ENCODE data around the gene PIK3CD. TPM values are rescaled to one million over a fixed set of nuclear protein-coding genes. Genes with fewer than 3 reads are reported as not detected.

PIK3CD gene
- total RNA-seq, 2 experiments from 2014 or later = 152 to 158 TPM

DNA sequence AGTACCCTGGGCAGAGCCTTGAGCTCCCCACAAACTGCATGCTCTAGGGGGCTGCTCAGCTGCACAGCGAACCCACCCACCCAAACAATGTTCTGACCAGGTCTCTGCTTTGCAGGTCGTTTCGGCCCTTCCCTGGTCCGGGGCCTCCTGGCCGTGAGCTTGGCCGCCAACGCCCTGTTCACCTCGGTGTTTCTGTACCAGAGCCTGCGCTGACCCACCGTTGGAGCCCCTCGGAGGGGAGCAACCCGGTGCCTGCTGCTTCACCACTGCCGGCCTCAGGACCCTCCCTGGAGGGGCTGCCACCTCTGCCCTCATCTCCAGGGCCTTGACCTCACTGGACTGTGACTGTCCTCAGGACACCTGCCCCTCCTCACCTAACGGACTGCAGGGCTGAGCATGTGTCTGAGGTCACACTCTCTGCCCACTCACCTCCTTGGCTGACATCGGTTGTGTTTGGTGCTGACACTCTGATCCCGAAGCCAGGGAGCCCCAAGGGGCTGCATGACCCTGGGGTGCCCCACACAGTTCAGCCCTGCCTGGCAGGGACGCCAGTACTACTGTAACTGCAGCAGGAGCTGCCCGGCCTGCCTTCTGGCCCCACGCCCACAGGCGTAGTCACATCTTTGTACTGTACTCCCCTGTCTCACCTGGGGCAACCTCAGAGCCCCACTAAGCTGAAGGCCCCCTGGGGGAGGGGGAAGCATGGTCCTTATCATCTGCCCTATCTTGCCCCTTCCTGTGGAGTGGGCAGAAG, 38.5 kb upstream of the PIK3CD start:
- ChIA-PET POLR2A (interaction anchor here (1.2 kb wide), 1 partner anchor 20 kb away, joined by 3 read pairs; no protein-coding TSS in a partner anchor), CTCF (interaction anchor here (0.6 to 1.2 kb wide), 2 partner anchors 13 to 14 kb away, joined by 3 to 4 read pairs; no protein-coding TSS in a partner anchor)
- Mint-ChIP-seq H3K4me3 (no peak overlapping the region), H3K27me3 (no peaks in the 10 kb centered on the region), H3K27ac (no peak overlapping the region), H3K36me3 (ENCODE audit: low read depth) (peaks cover 11% of the 10 kb centered on the region), H3K4me1 (ENCODE audit: low read depth) (no peaks in the 10 kb centered on the region), H3K9me3 (no peaks in the 10 kb centered on the region)
- no peak for ATAC-seq
- DNase-seq = no peak
- TF ChIP-seq, protein P1, sequence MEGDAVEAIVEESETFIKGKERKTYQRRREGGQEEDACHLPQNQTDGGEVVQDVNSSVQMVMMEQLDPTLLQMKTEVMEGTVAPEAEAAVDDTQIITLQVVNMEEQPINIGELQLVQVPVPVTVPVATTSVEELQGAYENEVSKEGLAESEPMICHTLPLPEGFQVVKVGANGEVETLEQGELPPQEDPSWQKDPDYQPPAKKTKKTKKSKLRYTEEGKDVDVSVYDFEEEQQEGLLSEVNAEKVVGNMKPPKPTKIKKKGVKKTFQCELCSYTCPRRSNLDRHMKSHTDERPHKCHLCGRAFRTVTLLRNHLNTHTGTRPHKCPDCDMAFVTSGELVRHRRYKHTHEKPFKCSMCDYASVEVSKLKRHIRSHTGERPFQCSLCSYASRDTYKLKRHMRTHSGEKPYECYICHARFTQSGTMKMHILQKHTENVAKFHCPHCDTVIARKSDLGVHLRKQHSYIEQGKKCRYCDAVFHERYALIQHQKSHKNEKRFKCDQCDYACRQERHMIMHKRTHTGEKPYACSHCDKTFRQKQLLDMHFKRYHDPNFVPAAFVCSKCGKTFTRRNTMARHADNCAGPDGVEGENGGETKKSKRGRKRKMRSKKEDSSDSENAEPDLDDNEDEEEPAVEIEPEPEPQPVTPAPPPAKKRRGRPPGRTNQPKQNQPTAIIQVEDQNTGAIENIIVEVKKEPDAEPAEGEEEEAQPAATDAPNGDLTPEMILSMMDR (IDR thresholded peaks at IDR 0.05) = no peak
- intact Hi-C loops (cut with micrococcal nuclease) = no loop called here

DNA sequence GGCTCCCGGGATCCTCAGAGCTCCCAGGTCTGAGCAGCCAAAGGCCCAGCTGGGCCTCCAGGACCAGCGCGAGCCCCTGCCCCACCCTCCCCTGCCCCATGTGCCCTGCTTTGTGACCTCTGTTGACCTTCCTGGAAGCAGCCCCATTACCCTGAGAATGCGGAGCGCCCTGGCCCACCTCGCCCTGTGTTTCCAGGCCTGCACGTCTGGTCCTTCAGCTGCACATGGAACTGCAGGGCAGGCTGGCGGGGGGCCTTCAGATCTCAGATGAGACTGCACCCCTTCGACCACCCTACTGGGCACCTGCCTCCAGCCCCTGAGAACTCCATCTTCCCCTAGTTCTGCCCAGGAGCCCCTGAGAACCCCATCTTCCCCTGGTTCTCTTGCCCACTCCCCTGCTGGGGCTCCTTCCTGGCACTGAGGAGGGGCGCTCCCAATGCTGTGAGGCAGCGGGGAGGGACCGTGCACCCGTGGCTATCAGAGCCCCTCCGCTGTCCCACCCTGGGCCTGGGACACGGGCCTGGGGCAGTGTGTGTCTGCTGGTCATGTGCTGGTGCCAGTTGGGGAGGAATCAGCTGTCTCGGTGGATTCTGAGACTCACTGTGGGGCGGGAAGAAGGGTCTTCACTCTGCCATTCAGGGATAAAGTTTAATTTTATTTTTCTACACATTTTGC, 37.8 kb upstream of the PIK3CD start:
- ATAC-seq (no peak), DNase-seq (no peak)
- peaks cover 11% of the 10 kb centered on the region for H3K36me3 Mint-ChIP-seq (ENCODE audit: low read depth)
- intact Hi-C loops (cut with micrococcal nuclease) = no loop called here
- ChIA-PET POLR2A (no interaction called here), CTCF (interaction anchor here (1.2 to 2.7 kb wide), 2 partner anchors 13 to 26 kb away, joined by 4 to 5 read pairs; no protein-coding TSS in a partner anchor)
- no peak overlapping the region for H3K4me3 Mint-ChIP-seq
- no peaks in the 10 kb centered on the region for H3K4me1 Mint-ChIP-seq (ENCODE audit: low read depth)
- no peaks in the 10 kb centered on the region for H3K27me3 Mint-ChIP-seq
- TF ChIP-seq, protein P1 (IDR thresholded peaks at IDR 0.05) = no peak
- no peaks in the 10 kb centered on the region for H3K9me3 Mint-ChIP-seq
- H3K27ac Mint-ChIP-seq = no peak overlapping the region

DNA sequence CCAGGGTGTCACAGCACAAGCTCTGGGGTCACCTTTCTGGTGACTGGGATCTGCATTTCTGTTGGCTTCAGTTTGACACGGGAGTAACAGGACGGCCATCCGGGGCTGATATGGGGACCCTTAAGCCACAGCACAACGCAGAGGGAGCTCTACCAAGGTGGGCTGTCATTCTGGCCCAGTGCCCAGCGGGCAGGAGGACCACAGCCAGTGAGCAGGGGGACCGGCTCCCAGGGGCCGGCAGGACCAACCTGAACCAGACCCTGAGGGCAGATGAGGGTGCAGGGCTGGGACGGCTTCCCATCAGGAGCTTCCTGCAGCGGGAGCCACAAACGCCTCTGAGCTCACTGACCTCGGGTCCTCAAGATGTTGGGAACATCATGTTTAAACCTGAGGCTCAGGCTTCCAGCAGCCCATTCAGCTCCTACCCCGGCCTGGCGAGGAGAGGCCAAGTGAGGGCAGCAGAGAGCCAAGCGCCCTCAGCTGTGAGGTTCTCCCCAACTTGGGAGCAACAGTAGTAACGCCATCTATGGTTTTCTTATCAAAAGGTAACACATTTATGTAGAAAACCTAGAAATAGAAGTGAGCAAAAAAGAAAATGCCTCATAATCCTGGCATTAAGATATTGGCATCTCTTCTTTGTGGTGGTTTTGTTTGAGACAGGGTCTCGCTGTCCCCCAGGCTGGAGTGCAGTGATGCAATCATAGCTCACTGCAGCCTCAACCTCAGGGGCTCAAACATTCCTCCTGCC, 36.0 kb upstream of the PIK3CD start:
- peak; percentile 71 for DNase-seq
- peak; percentile 93 for ATAC-seq
- H3K27ac Mint-ChIP-seq = no peak overlapping the region
- H3K9me3 Mint-ChIP-seq = no peaks in the 10 kb centered on the region
- CTCF ChIA-PET = interaction anchor here (0.6 to 2.8 kb wide), 36 partner anchors 9 to 474 kb away, joined by 3 to 20 read pairs (median 3); no protein-coding TSS in a partner anchor
- H3K4me1 Mint-ChIP-seq (ENCODE audit: low read depth) = no peaks in the 10 kb centered on the region
- TF ChIP-seq, protein P1 (IDR thresholded peaks at IDR 0.05) = peak; percentile 70
- intact Hi-C loops (cut with micrococcal nuclease) = no loop called here
- peaks cover 6% of the 10 kb centered on the region for H3K27me3 Mint-ChIP-seq
- peaks cover 11% of the 10 kb centered on the region for H3K36me3 Mint-ChIP-seq (ENCODE audit: low read depth)
- no peak overlapping the region for H3K4me3 Mint-ChIP-seq
- POLR2A ChIA-PET = interaction anchor here (0.8 to 2.1 kb wide), 4 partner anchors 17 to 112 kb away, joined by 3 to 6 read pairs (median 4); no protein-coding TSS in a partner anchor

DNA sequence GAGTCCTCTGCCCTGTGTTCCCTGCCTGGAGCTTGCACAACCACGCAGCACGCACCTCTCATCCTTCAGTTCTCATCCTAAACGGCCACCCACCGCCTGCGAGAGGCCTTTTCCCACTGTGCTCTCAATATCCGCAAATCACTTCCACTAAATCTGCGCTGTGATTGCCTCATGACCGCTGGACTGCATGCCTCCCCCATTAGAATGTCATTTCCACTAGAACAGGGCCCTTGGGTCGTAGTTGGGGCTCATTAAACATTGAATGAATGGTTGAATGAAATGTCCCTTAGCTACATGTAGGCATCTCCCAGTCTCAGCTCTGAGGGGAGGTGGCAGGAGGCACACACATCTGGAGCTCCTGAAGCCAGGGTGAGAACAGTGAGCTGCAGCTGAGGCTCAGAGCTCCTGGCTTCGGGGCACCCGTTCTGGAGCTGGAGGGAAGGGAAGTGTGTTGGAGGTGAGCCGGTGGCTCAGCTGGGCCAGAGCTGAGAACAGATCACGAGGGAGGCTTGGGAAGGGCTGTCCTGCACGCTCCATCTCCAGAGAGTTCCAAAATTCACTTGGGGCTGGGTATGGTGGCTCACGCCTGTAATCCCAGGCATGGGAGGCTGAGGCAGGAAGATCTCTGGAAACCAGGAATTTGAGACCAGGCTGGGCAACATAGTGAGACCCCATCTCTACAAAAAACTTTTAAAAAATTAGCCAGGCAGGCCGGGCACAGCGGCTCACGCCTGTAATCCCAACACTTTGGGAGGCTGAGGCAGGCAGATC, 32.4 kb upstream of the PIK3CD start:
- H3K27me3 Mint-ChIP-seq = peaks cover 6% of the 10 kb centered on the region
- TF ChIP-seq, protein P1 (IDR thresholded peaks at IDR 0.05) = no peak
- ChIA-PET POLR2A (interaction anchor here (0.9 kb wide), 1 partner anchor 44 kb away, joined by 3 read pairs; no protein-coding TSS in a partner anchor), CTCF (interaction anchor here (1.1 kb wide), 2 partner anchors 8 to 45 kb away, joined by 3 read pairs; no protein-coding TSS in a partner anchor)
- ATAC-seq (no peak), DNase-seq (no peak)
- intact Hi-C loops (cut with micrococcal nuclease) = no loop called here
- H3K4me1 Mint-ChIP-seq (ENCODE audit: low read depth) = no peaks in the 10 kb centered on the region
- no peaks in the 10 kb centered on the region for H3K36me3 Mint-ChIP-seq (ENCODE audit: low read depth)
- no peaks in the 10 kb centered on the region for H3K9me3 Mint-ChIP-seq
- no peak overlapping the region for H3K27ac Mint-ChIP-seq
- H3K4me3 Mint-ChIP-seq = no peak overlapping the region
